Aorta (tissue), 5 donors: Measurements from ENCODE around the gene ERBB2. TPM values are rescaled to one million over a fixed set of nuclear protein-coding genes. Genes with fewer than 3 reads are reported as not detected.

ENCODE experiments used
- ATAC-seq: fragments of 200-7000 bp; cut with Tn5 transposase; one replicate; pipeline ENCODE4 v1.9.1; 2022; ENCODE audit warnings: moderate library complexity; ENCODE audit not compliant: low FRiP score
- DNase-seq, 2 donors: peaks; one replicate each; pipeline ENCODE4 v3.0.0-alpha.2; 2020
- H3K27ac ChIP-seq, 2 donors: one replicate each; pipeline ENCODE4 v1.5.1; 2013; ENCODE audit warnings: low read length in 2 of 2, mild to moderate bottlenecking in 2 of 2, moderate library complexity in 2 of 2, control low read depth in 1 of 2, inconsistent platforms in 1 of 2, low read depth in 1 of 2
- H3K27me3 ChIP-seq, 2 donors: one replicate each; pipeline ENCODE4 v1.6.1; 2013; ENCODE audit warnings: control low read depth in 1 of 2, low read length in 1 of 2, mild to moderate bottlenecking in 1 of 2, moderate library complexity in 1 of 2; ENCODE audit not compliant: insufficient read depth in 2 of 2, control insufficient read depth in 1 of 2
- H3K36me3 ChIP-seq, 2 donors: one replicate each; pipeline ENCODE4 v1.6.1; 2013; ENCODE audit warnings: control low read depth in 1 of 2, low read length in 1 of 2, mild to moderate bottlenecking in 1 of 2; ENCODE audit not compliant: insufficient read depth in 2 of 2, control insufficient read depth in 1 of 2
- H3K4me1 ChIP-seq, 2 donors: one replicate each; pipeline ENCODE4 v1.6.1; 2013; ENCODE audit warnings: low read length in 2 of 2, control low read depth in 1 of 2, mild to moderate bottlenecking in 1 of 2, moderate library complexity in 1 of 2; ENCODE audit not compliant: insufficient read depth in 2 of 2, control insufficient read depth in 1 of 2
- H3K4me3 ChIP-seq, 2 donors: one replicate each; pipeline ENCODE4 v1.5.1; 2013; ENCODE audit warnings: low read length in 2 of 2, control low read depth in 1 of 2, mild to moderate bottlenecking in 1 of 2
- H3K9me3 ChIP-seq: one replicate; pipeline ENCODE4 v1.6.1; 2013; ENCODE audit warnings: mild to moderate bottlenecking, low read length; ENCODE audit not compliant: control insufficient read depth
- WGBS, 2 donors: extraction: QIAGEN DNeasy Blood & Tissue Kit; methylation state at CpG; one replicate each; pipeline ENCODE4 v1.1.7; 2013; 5-methylcytosine and 5-hydroxymethylcytosine counted together
- intact Hi-C, 2 donors: fragments of 100-400 bp; cut with DNase I; formaldehyde crosslinking; loops; one replicate each; pipeline versions ENCODE4 v1.14.2 to v1.15.0; 2022
- long read RNA-seq, 2 donors: library from polyadenylated mRNA; unstranded; transcript quantifications; one replicate each; pipeline ENCODE4 v2.0.0, GENCODE V29; 2020 to 2021
- polyA plus RNA-seq, 2 donors: library from polyadenylated mRNA; stranded (reverse); fragments of 200-250 nt; gene quantifications; one replicate each; pipeline ENCODE4 v1.2.3, GENCODE V29; 2013
- total RNA-seq, 2 donors: library from RNA; stranded (reverse); fragmentation: NEBNext Ultra II Directional; extraction: Animal tissue kit (Norgen Biotek cat#: 25700); gene quantifications; one replicate each; pipeline ENCODE4 v1.2.1, GENCODE V29; 2021
- donor health status: healthy with polysubstance abuse.
- donor health status: Bipolar disorder and iron deficiency.
- donor health status: DM: no; HTN: no; CAD: no.
- donor health status: DM: no; HTN: no; CAD: no.
- donor health status: DM: yes; HTN: yes; CAD: no.

Gene ERBB2
- total RNA-seq (10 to 100 TPM; 73.0 to 74.0 TPM), polyA plus RNA-seq (10 to 100 TPM; 22.7 to 45.3 TPM)
- long read RNA-seq, donor 1, full-length matches to known transcripts, result 2 of 67 reads
- long read RNA-seq, donor 1, partial matches to known transcripts, result 62 of 67 reads
- long read RNA-seq, donor 1, other reads (novel, unspliced or antisense), result 3 of 67 reads
- long read RNA-seq, donor 2, full-length matches to known transcripts, result 12 of 62 reads
- long read RNA-seq, donor 2, partial matches to known transcripts, result 42 of 62 reads
- long read RNA-seq, donor 2, other reads (novel, unspliced or antisense), result 8 of 62 reads

- H3K36me3 ChIP-seq, result no peaks in the 10 kb centered on the region
- no peaks in the 10 kb centered on the region for H3K9me3 ChIP-seq
- ATAC-seq, result peak; percentile 88
- no peaks in the 10 kb centered on the region for H3K27me3 ChIP-seq
- peak within 1 kb of the TSS; percentile 95 to 96 for H3K4me3 ChIP-seq
- peak; percentile 79 to 88 for DNase-seq
- WGBS, 2 donors, result 0 to 1% methylated on average over 12 to 20 of the region's 20 CpGs
- H3K4me1 ChIP-seq, result no peaks in the 10 kb centered on the region
- H3K27ac ChIP-seq, result peak within 1 kb of the TSS; percentile 88 to 91
- intact Hi-C loops, result loop anchor here (1.0 to 5.0 kb wide), 2 partner anchors 11 to 32 kb away; partner anchors contain the start of genes PNMT (in 2 of the 2), TCAP (in 2 of the 2) and PGAP3 (in 1 of the 2)
These were observed at the start of gene ERBB2 for GRCh38 chr17:39699818-39700147. TSS of gene ERBB2 (plus strand) at chr17:39700064. CDS start at chr17:39700239, 175 bp downstream.

GRCh38 chr17:39650121-39650579 is 49.7 kb upstream of the ERBB2 start:
- 89 to 93% methylated on average over 11 of the region's 11 CpGs for WGBS, 2 donors
- H3K4me1 ChIP-seq, result no peaks in the 10 kb centered on the region
- ATAC-seq, result no peak
- no peak for DNase-seq
- no peak overlapping the region for H3K4me3 ChIP-seq
- H3K27me3 ChIP-seq, result no peaks in the 10 kb centered on the region
- no peaks in the 10 kb centered on the region for H3K36me3 ChIP-seq
- H3K9me3 ChIP-seq, result no peaks in the 10 kb centered on the region
- intact Hi-C loops, result no loop called here
- no peak overlapping the region for H3K27ac ChIP-seq

- Histone ChIP-seq H3K36me3 (no peaks in the 10 kb centered on the region), H3K4me1 (no peaks in the 10 kb centered on the region), H3K4me3 (no peak overlapping the region), H3K9me3 (no peaks in the 10 kb centered on the region), H3K27ac (no peak overlapping the region), H3K27me3 (no peaks in the 10 kb centered on the region)
- WGBS, 2 donors, result 65 to 68% methylated on average over 8 of the region's 8 CpGs
- ATAC-seq (no peak), DNase-seq (no peak)
- intact Hi-C loops, result no loop called here
These were observed 47.8 kb upstream of the ERBB2 start for GRCh38 chr17:39651923-39652586.

- ATAC-seq (peak; percentile 4), DNase-seq (no peak)
- no peaks in the 10 kb centered on the region for H3K36me3 ChIP-seq
- no peak overlapping the region for H3K27ac ChIP-seq
- H3K4me1 ChIP-seq, result no peaks in the 10 kb centered on the region
- H3K4me3 ChIP-seq, result no peak overlapping the region
- 59 to 63% methylated on average over 7 of the region's 7 CpGs for WGBS, 2 donors
- no peaks in the 10 kb centered on the region for H3K9me3 ChIP-seq
- intact Hi-C loops, result no loop called here
- no peaks in the 10 kb centered on the region for H3K27me3 ChIP-seq
These were observed 47.1 kb upstream of the ERBB2 start for GRCh38 chr17:39652587-39653315.

- H3K27ac ChIP-seq, result no peak overlapping the region
- no peaks in the 10 kb centered on the region for H3K9me3 ChIP-seq
- no peaks in the 10 kb centered on the region for H3K27me3 ChIP-seq
- DNase-seq, result no peak
- no peaks in the 10 kb centered on the region for H3K36me3 ChIP-seq
- intact Hi-C loops, result no loop called here
- no peaks in the 10 kb centered on the region for H3K4me1 ChIP-seq
- 77 to 83% methylated on average over 9 to 12 of the region's 12 CpGs for WGBS, 2 donors
- H3K4me3 ChIP-seq, result no peak overlapping the region
- ATAC-seq, result peak; percentile 17
These were observed 46.6 kb upstream of the ERBB2 start for GRCh38 chr17:39653316-39653661.

GRCh38 chr17:39653662-39654331 is 46.1 kb upstream of the ERBB2 start:
- intact Hi-C loops, result no loop called here
- H3K4me3 ChIP-seq, result no peak overlapping the region
- ATAC-seq, result no peak

GRCh38 chr17:39655105-39655504 is 44.8 kb upstream of the ERBB2 start:
- intact Hi-C loops, result no loop called here
- no peak overlapping the region for H3K27ac ChIP-seq
- ATAC-seq, result no peak
- no peaks in the 10 kb centered on the region for H3K36me3 ChIP-seq
- H3K9me3 ChIP-seq, result no peaks in the 10 kb centered on the region
- no peak overlapping the region for H3K4me3 ChIP-seq
- no peak for DNase-seq
- no peaks in the 10 kb centered on the region for H3K27me3 ChIP-seq
- H3K4me1 ChIP-seq, result no peaks in the 10 kb centered on the region
- WGBS, 2 donors, result 88 to 90% methylated on average over 2 of the region's 2 CpGs

More at GRCh38 chr17:39653662-39654331, 46.1 kb upstream of the ERBB2 start:
- H3K36me3 ChIP-seq, result no peaks in the 10 kb centered on the region
- no peaks in the 10 kb centered on the region for H3K4me1 ChIP-seq
- H3K9me3 ChIP-seq, result no peaks in the 10 kb centered on the region
- no peaks in the 10 kb centered on the region for H3K27me3 ChIP-seq
- DNase-seq, result peak; percentile 77 to 91
- H3K27ac ChIP-seq, result no peak overlapping the region
- WGBS, 2 donors, result 67 to 68% methylated on average over 13 to 14 of the region's 14 CpGs

GRCh38 chr17:39658346-39658745 is 41.5 kb upstream of the ERBB2 start:
- 93% methylated on average over 11 of the region's 11 CpGs for WGBS, 2 donors
- no peak for ATAC-seq
- Histone ChIP-seq H3K36me3 (peaks cover 0 to 3% of the 10 kb centered on the region in 2 donors), H3K4me1 (no peaks in the 10 kb centered on the region), H3K9me3 (no peaks in the 10 kb centered on the region), H3K4me3 (no peak overlapping the region), H3K27ac (no peak overlapping the region), H3K27me3 (no peaks in the 10 kb centered on the region)
- intact Hi-C loops, result no loop called here
- DNase-seq, result no peak
